H1 (cell line): ENCODE measurements around the gene KLHL3. TPM values are rescaled to one million over a fixed set of nuclear protein-coding genes. Genes with fewer than 3 reads are reported as not detected.

Experiments used
- CTCF ChIA-PET: fragments of 300-600 bp; sonication (Branson Sonifier 250); formaldehyde crosslinking; loops from one replicate; lab custom pipeline; 2021; ENCODE audit not compliant: partially characterized antibody; lab: Charles Lee
- POLR2A ChIA-PET: fragments of 300-600 bp; sonication (Branson Sonifier 250); formaldehyde crosslinking; loops from one replicate; lab custom pipeline; 2021; ENCODE audit warnings: inconsistent platforms; ENCODE audit not compliant: partially characterized antibody; lab: Charles Lee
- DNase-seq, 2 experiments: peaks; one replicate each; pipeline versions ENCODE4 v3.0.0 to v3.0.0-alpha.2; 2010 to 2022; ENCODE audit warnings: low spot score in 2 of 2, low read depth in 1 of 2, mixed read lengths in 1 of 2
- FAIRE-seq: peaks from 2 replicates; lab custom pipeline; 2011; peaks lifted over from hg19 to GRCh38; lab: Jason Lieb, UNC
- H2AFZ ChIP-seq: 2 replicates; pipeline ENCODE4 v1.8.1; 2012; ENCODE audit warnings: low read length, inconsistent platforms
- H2AK5ac ChIP-seq: 2 replicates; pipeline ENCODE4 v1.6.1; 2013; ENCODE audit warnings: low read depth, low read length
- H2BK120ac ChIP-seq: replicated peaks from 2 replicates; pipeline ENCODE3; 2013; ENCODE audit warnings: low read depth, low read length, inconsistent platforms
- H2BK12ac ChIP-seq: 2 replicates; pipeline ENCODE4 v1.6.1; 2013; ENCODE audit warnings: low read depth, low read length
- H2BK15ac ChIP-seq: 2 replicates; pipeline ENCODE4 v1.6.1; 2013; ENCODE audit warnings: low read length
- H2BK20ac ChIP-seq: 2 replicates; pipeline ENCODE4 v1.6.1; 2013; ENCODE audit warnings: low read length
- H2BK5ac ChIP-seq: 2 replicates; pipeline ENCODE4 v1.6.1; 2013; ENCODE audit warnings: low read depth, low read length
- H3K14ac ChIP-seq: 2 replicates; pipeline ENCODE4 v1.6.1; 2013; ENCODE audit warnings: inconsistent platforms; ENCODE audit not compliant: insufficient read length
- H3K18ac ChIP-seq: 2 replicates; pipeline ENCODE4 v1.6.1; 2013; ENCODE audit warnings: low read length; ENCODE audit errors: extremely low read depth
- H3K23ac ChIP-seq: 2 replicates; pipeline ENCODE4 v1.6.1; 2013; ENCODE audit warnings: inconsistent platforms; ENCODE audit not compliant: insufficient read length
- H3K23me2 ChIP-seq: 2 replicates; pipeline ENCODE4 v1.6.1; 2013; ENCODE audit warnings: low read depth, low read length
- H3K27ac ChIP-seq: 2 replicates; pipeline ENCODE4 v1.6.1; 2011; ENCODE audit warnings: low read depth, low read length, inconsistent platforms
- H3K27me3 ChIP-seq, 4 experiments: replicated peaks in 1 of 4; 1 replicate in 1 of 4; 2 replicates in 3 of 4; pipeline versions ENCODE4 v1.6.1 to v1.8.1; 2011 to 2013; ENCODE audit warnings: low read length in 3 of 4, mild to moderate bottlenecking in 3 of 4, inconsistent platforms in 2 of 4, mixed read lengths in 2 of 4, moderate library complexity in 1 of 4; ENCODE audit not compliant: control insufficient read depth in 3 of 4, insufficient read depth in 3 of 4; ENCODE audit errors: extremely low read depth in 1 of 4
- H3K36me3 ChIP-seq, 4 experiments: 2 replicates each; pipeline versions ENCODE4 v1.6.1 to v1.8.1; 2011 to 2013; ENCODE audit warnings: mild to moderate bottlenecking in 4 of 4, low read length in 3 of 4, moderate library complexity in 2 of 4, control low read depth in 1 of 4, inconsistent platforms in 1 of 4; ENCODE audit not compliant: insufficient read depth in 4 of 4, control insufficient read depth in 2 of 4
- H3K4ac ChIP-seq: replicated peaks from 2 replicates; pipeline ENCODE3; 2013; ENCODE audit warnings: low read length, low read depth, mixed read lengths, inconsistent platforms; ENCODE audit not compliant: insufficient read length
- H3K4me1 ChIP-seq, 4 experiments: replicated peaks in 1 of 4; 1 replicate in 1 of 4; 2 replicates in 3 of 4; pipeline versions ENCODE4 v1.6.1 to v1.8.1; 2011 to 2013; ENCODE audit warnings: low read length in 3 of 4, inconsistent platforms in 2 of 4, mixed read lengths in 1 of 4; ENCODE audit not compliant: insufficient read depth in 4 of 4, control insufficient read depth in 3 of 4
- H3K4me2 ChIP-seq, 2 experiments: 2 replicates each; pipeline versions ENCODE4 v1.6.1 to v1.8.1; 2011 to 2013; ENCODE audit warnings: low read depth in 2 of 2, low read length in 2 of 2, control low read depth in 1 of 2, inconsistent platforms in 1 of 2, mild to moderate bottlenecking in 1 of 2; ENCODE audit not compliant: insufficient read depth in 1 of 2
- H3K4me3 ChIP-seq, 4 experiments: fragments of 200-600, 300-600 bp in 1 of 4; sonication (generic), shearing (Covaris generic), sonication (Bioruptor Twin) in 1 of 4; 2 replicates each; pipeline versions ENCODE4 v1.5.1 to v1.8.1; 2011 to 2016; ENCODE audit warnings: low read length in 4 of 4, low read depth in 3 of 4, control low read depth in 2 of 4, inconsistent platforms in 2 of 4, mild to moderate bottlenecking in 2 of 4, mixed read lengths in 1 of 4, moderate library complexity in 1 of 4; ENCODE audit not compliant: insufficient read depth in 2 of 4; ENCODE audit errors: extremely low read depth in 1 of 4
- H3K56ac ChIP-seq: replicated peaks from 2 replicates; pipeline ENCODE3; 2013; ENCODE audit warnings: low read depth, mild to moderate bottlenecking, mixed read lengths, low read length, inconsistent platforms; ENCODE audit not compliant: insufficient read length
- H3K79me1 ChIP-seq: 2 replicates; pipeline ENCODE4 v1.6.1; 2013; ENCODE audit warnings: low read depth, low read length, control low read depth
- H3K79me2 ChIP-seq, 2 experiments: 2 replicates each; pipeline versions ENCODE4 v1.6.1 to v1.8.1; 2012 to 2013; ENCODE audit warnings: low read length in 2 of 2, mild to moderate bottlenecking in 2 of 2, inconsistent platforms in 1 of 2; ENCODE audit not compliant: insufficient read depth in 2 of 2, control insufficient read depth in 1 of 2
- H3K9ac ChIP-seq, 4 experiments: replicated peaks in 1 of 4; 1 replicate in 1 of 4; 2 replicates in 3 of 4; pipeline versions ENCODE4 v1.6.1 to v1.8.1; 2011 to 2013; ENCODE audit warnings: low read depth in 3 of 4, low read length in 3 of 4, control low read depth in 2 of 4, mild to moderate bottlenecking in 2 of 4, moderate library complexity in 2 of 4, inconsistent platforms in 1 of 4; ENCODE audit errors: extremely low read depth in 1 of 4
- H3K9me3 ChIP-seq, 2 experiments: 2 replicates each; pipeline versions ENCODE4 v1.6.1 to v1.8.1; 2012 to 2013; ENCODE audit warnings: mild to moderate bottlenecking in 2 of 2, moderate library complexity in 2 of 2, control low read depth in 1 of 2, inconsistent platforms in 1 of 2, low read depth in 1 of 2, low read length in 1 of 2, mixed read lengths in 1 of 2; ENCODE audit not compliant: insufficient read depth in 2 of 2
- H4K20me1 ChIP-seq, 2 experiments: replicated peaks in 1 of 2; 2 replicates each; pipeline versions ENCODE3 to v1.8.1; 2011 to 2013; ENCODE audit warnings: inconsistent platforms in 2 of 2, low read length in 2 of 2, mild to moderate bottlenecking in 1 of 2; ENCODE audit not compliant: insufficient read depth in 2 of 2, control insufficient read depth in 1 of 2
- H4K5ac ChIP-seq: 2 replicates; pipeline ENCODE4 v1.6.1; 2013; ENCODE audit warnings: low read length, low read depth, mixed read lengths, inconsistent platforms; ENCODE audit not compliant: insufficient read length
- H4K8ac ChIP-seq: 2 replicates; pipeline ENCODE4 v1.8.0; 2013; ENCODE audit warnings: mild to moderate bottlenecking, moderate library complexity, low read length, inconsistent platforms; ENCODE audit not compliant: insufficient read depth; ENCODE audit errors: extremely low read depth
- H4K91ac ChIP-seq: replicated peaks from 2 replicates; pipeline ENCODE3; 2013; ENCODE audit warnings: low read length, mixed read lengths, inconsistent platforms; ENCODE audit not compliant: insufficient read length
- BCL11A ChIP-seq, 2 experiments: IDR thresholded peaks; one replicate each; pipeline ENCODE4 v1.6.1; 2011; ENCODE audit warnings: low read depth in 2 of 2, low read length in 2 of 2, mild to moderate bottlenecking in 2 of 2
- BRCA1 ChIP-seq: IDR thresholded peaks from 2 replicates; pipeline ENCODE4 v1.6.1; 2012; ENCODE audit warnings: low read depth, low read length, improper control_type of control experiment
- CBX8 ChIP-seq: fragments of 300-800, 300-1000 bp; sonication (generic); IDR thresholded peaks from 2 replicates; pipeline ENCODE4 v1.7.1; 2016; ENCODE audit warnings: low read depth, low read length, borderline replicate concordance
- JUND ChIP-seq: IDR thresholded peaks from 2 replicates; pipeline ENCODE4 v1.6.1; 2011; ENCODE audit warnings: mild to moderate bottlenecking, improper control_type of control experiment, low read length
- NRF1 ChIP-seq: IDR thresholded peaks from 2 replicates; pipeline ENCODE4 v1.6.1; 2011; ENCODE audit warnings: mild to moderate bottlenecking, low read depth, low read length, improper control_type of control experiment
- POLR2A ChIP-seq, 2 experiments: IDR thresholded peaks; 1 replicate in 1 of 2; 2 replicates in 1 of 2; pipeline ENCODE4 v1.6.1; 2011; ENCODE audit warnings: low read depth in 2 of 2, low read length in 2 of 2, mild to moderate bottlenecking in 2 of 2; ENCODE audit errors: control extremely low read depth in 1 of 2
- RAD21 ChIP-seq, 2 experiments: IDR thresholded peaks in 1 of 2; conservative IDR thresholded peaks in 1 of 2; 2 replicates each; pipeline ENCODE4 v1.6.1; 2011; ENCODE audit warnings: low read depth in 2 of 2, low read length in 2 of 2, improper control_type of control experiment in 1 of 2, inconsistent platforms in 1 of 2, mild to moderate bottlenecking in 1 of 2, moderate library complexity in 1 of 2
- RFX5 ChIP-seq: IDR thresholded peaks from 2 replicates; pipeline ENCODE4 v1.6.1; 2011; ENCODE audit warnings: low read depth, low read length, improper control_type of control experiment, borderline replicate concordance
- RXRA ChIP-seq: IDR thresholded peaks from 2 replicates; pipeline ENCODE4 v1.6.1; 2011; ENCODE audit warnings: low read depth, mild to moderate bottlenecking, low read length, moderate library complexity; ENCODE audit not compliant: insufficient read depth
- SAP30 ChIP-seq: fragments of 300-600 bp; sonication (generic); IDR thresholded peaks from 2 replicates; pipeline ENCODE4 v1.7.1; 2012; ENCODE audit warnings: low read length, moderate library complexity, mild to moderate bottlenecking, inconsistent platforms; ENCODE audit not compliant: insufficient read depth, insufficient replicate concordance
- TAF1 ChIP-seq: IDR thresholded peaks from 2 replicates; pipeline ENCODE4 v1.6.1; 2011; ENCODE audit warnings: mild to moderate bottlenecking, low read depth, low read length
- TCF12 ChIP-seq: IDR thresholded peaks from 2 replicates; pipeline ENCODE4 v1.6.1; 2011; ENCODE audit warnings: low read depth, mild to moderate bottlenecking, low read length
- TEAD4 ChIP-seq: IDR thresholded peaks from 2 replicates; pipeline ENCODE4 v1.6.1; 2012; ENCODE audit warnings: low read depth, low read length, inconsistent platforms, mixed read lengths
- WGBS, 2 experiments: shearing (Covaris generic) in 1 of 2; methylation state at CpG; one replicate each; pipeline versions ENCODE4 v1.1.6 to v1.1.7; 2013 to 2015; ENCODE audit warnings: low lambda C conversion rate in 2 of 2, mixed read lengths in 2 of 2, inconsistent platforms in 1 of 2, low coverage in 1 of 2, missing lambda C conversion rate in 1 of 2; ENCODE audit not compliant: insufficient replicate concordance in 2 of 2, insufficient coverage in 1 of 2, insufficient read length in 1 of 2; ENCODE audit errors: extremely low coverage in 1 of 2, missing lambda C conversion rate in 1 of 2; 5-methylcytosine and 5-hydroxymethylcytosine counted together
- polyA plus RNA-seq, 7 experiments: library from polyadenylated mRNA; depleted of rRNA in 3 of 7; stranded (reverse) in 5 of 7; unstranded in 2 of 7; fragments of >200 nt in 5 of 7; fragments of 200-250 nt in 2 of 7; gene quantifications; 1 replicate in 5 of 7; 2 replicates in 1 of 7; 4 replicates in 1 of 7; pipeline versions ENCODE4 v1.2.1 to v1.2.3, GENCODE V29; 2011 to 2013; ENCODE audit warnings: missing spikeins in 2 of 7, mixed read lengths in 2 of 7
- total RNA-seq: library from RNA; stranded (reverse); fragmentation: NEBNext Ultra II Directional; extraction: Animal tissue kit (Norgen Biotek cat#: 25700); gene quantifications from 2 replicates; pipeline ENCODE4 v1.2.1, GENCODE V29; 2021

The KLHL3 gene
- total and polyA plus RNA-seq, 2 of the 8 experiments (the other 6 are each of a cell fraction or from before 2014, with no cell fraction given) = 7.4 to 13.7 TPM

DNA sequence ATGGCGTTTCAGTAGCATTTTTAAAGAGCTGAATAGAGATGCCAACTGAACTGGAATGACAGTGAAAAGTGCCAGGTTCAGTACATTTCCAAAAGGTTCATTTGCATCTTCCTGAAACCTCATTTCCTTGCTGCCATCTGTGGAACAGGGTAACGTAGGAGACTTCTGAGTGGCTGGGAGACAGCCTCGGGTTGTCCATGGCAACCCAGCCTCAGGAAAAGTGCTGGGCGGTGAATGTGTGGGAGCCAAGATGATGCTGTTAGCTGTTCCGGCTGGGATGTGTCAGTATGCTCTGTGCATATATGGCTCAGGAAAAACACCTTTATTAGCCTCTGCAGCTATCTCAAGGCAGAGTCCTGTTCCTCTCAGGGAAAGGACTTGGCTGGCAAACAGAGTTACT is 87.5 kb downstream of the KLHL3 start:
- H3K27ac ChIP-seq = no peak overlapping the region
- no peak for TF ChIP-seq BRCA1
- no peak for TF ChIP-seq RAD21 (IDR thresholded peaks at IDR 0.05 in 1 of 2, conservative IDR thresholded peaks at IDR 0.05 in 1 of 2; ENCODE audit: low read depth in 2 of 2, low read length in 2 of 2)
- no peak for TF ChIP-seq NRF1
- TF ChIP-seq RXRA = no peak
- no peak for TF ChIP-seq RFX5
- no peak for TF ChIP-seq CBX8
- no peak for TF ChIP-seq POLR2A (IDR thresholded peaks at IDR 0.05; ENCODE audit: control extremely low read depth in 1 of 2, low read depth in 2 of 2, low read length in 2 of 2)
- TF ChIP-seq TEAD4 = no peak
- TF ChIP-seq TCF12 = no peak
- no peak for TF ChIP-seq JUND
- no peak for TF ChIP-seq SAP30
- no peak for TF ChIP-seq BCL11A (IDR thresholded peaks at IDR 0.05; ENCODE audit: low read depth in 2 of 2, low read length in 2 of 2)
- TF ChIP-seq TAF1 = no peak
- POLR2A ChIA-PET = no interaction called here
- H3K23me2 ChIP-seq = no peaks in the 10 kb centered on the region; the same call in 1 of the 2 replicates
- H3K36me3 ChIP-seq = no peaks in the 10 kb centered on the region; a peak in 2 of 8 replicates
- no peaks in the 10 kb centered on the region for H3K79me1 ChIP-seq
- H3K27me3 ChIP-seq = no peaks in the 10 kb centered on the region
- H3K18ac ChIP-seq = no peak overlapping the region
- H4K5ac ChIP-seq = no peak overlapping the region
- H3K23ac ChIP-seq = no peak overlapping the region
- H2BK20ac ChIP-seq = no peak overlapping the region
- H2AFZ ChIP-seq = no peak overlapping the region
- no peak overlapping the region for H4K91ac ChIP-seq
- FAIRE-seq (no peak), DNase-seq (no peak)
- H2BK15ac ChIP-seq = no peak overlapping the region
- no peak overlapping the region for H3K14ac ChIP-seq
- no peaks in the 10 kb centered on the region for H3K9me3 ChIP-seq
- no peaks in the 10 kb centered on the region for H3K79me2 ChIP-seq
- no peak overlapping the region for H3K9ac ChIP-seq
- H3K4me1 ChIP-seq = no peaks in the 10 kb centered on the region
- H2BK12ac ChIP-seq = no peak overlapping the region
- 84% methylated on average over 5 of the region's 5 CpGs; no CpG with 5 or more reads in 1 of the 2 experiments for WGBS, 2 experiments
- no peak overlapping the region for H3K4ac ChIP-seq
- H3K4me3 ChIP-seq = no peak overlapping the region
- H3K56ac ChIP-seq = no peak overlapping the region
- H4K8ac ChIP-seq = no peak overlapping the region
- no peak overlapping the region for H3K4me2 ChIP-seq
- H2BK5ac ChIP-seq = no peak overlapping the region
- no peaks in the 10 kb centered on the region for H4K20me1 ChIP-seq
- no peak overlapping the region for H2BK120ac ChIP-seq
- H2AK5ac ChIP-seq = no peak overlapping the region
- CTCF ChIA-PET = interaction anchor here (1.1 to 1.7 kb wide), 4 partner anchors 9 to 131 kb away, joined by 5 to 8 read pairs (median 5); partner anchors contain the start of gene KLHL3
